ENCODE results near the gene FERD3L. TPM values are rescaled to one million over a fixed set of nuclear protein-coding genes. Genes with fewer than 3 reads are reported as not detected.

FERD3L gene
- total and polyA plus RNA-seq, 2 of the 8 experiments (the other 6 are each of a cell fraction or from before 2014, with no cell fraction given) = not detected

DNA sequence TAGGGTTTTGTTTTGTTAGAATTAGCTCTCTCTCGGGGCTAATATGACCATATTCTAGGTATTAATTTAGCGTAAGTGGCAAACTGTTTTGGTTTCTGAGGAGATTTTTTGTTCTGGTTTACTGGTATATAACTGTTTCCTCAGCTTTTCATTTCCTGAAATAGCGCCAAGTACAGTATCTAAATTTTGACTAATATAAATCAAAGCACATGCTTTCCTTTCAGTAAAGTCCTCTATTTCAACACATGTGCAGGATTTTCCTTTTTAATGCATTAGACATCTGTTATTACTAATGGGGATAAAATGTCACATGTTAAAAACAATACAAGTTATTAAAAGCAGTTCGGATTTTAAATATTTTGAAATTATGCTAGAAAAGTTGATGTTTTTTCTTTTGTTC, 11.3 kb downstream of the FERD3L start (continued):
- TF ChIP-seq CHD7 (IDR thresholded peaks at IDR 0.05; ENCODE audit: insufficient replicate concordance, low read length) (no peak), NANOG (IDR thresholded peaks at IDR 0.05; ENCODE audit: insufficient read depth, low read depth, low read length, poor library complexity, severe bottlenecking) (no peak), CREB1 (IDR thresholded peaks at IDR 0.05) (no peak)

All from H1 (cell line).